Testis (tissue), 3 donors: ENCODE measurements around the gene DFFA. TPM values are rescaled to one million over a fixed set of nuclear protein-coding genes. Genes with fewer than 3 reads are reported as not detected.

ENCODE experiments used
- DNase-seq: peaks from one replicate; pipeline ENCODE4 v3.0.0-alpha.2; 2019
- H3K27ac ChIP-seq, 2 donors: fragments of 200-600 bp; sonication (generic); one replicate each; pipeline ENCODE4 v1.5.1; 2019
- H3K27me3 ChIP-seq: fragments of 200-600 bp; sonication (generic); one replicate; pipeline ENCODE4 v1.5.1; 2019
- H3K36me3 ChIP-seq: fragments of 200-600 bp; sonication (generic); one replicate; pipeline ENCODE4 v1.5.1; 2017; ENCODE audit warnings: low read depth; ENCODE audit errors: missing control alignments
- H3K4me1 ChIP-seq: fragments of 200-600 bp; sonication (generic); one replicate; pipeline ENCODE4 v1.5.1; 2019
- H3K4me3 ChIP-seq, 2 donors: fragments of 200-600 bp; sonication (generic); one replicate each; pipeline ENCODE4 v1.5.1; 2017 to 2019
- H3K9me3 ChIP-seq: fragments of 200-600 bp; sonication (generic); one replicate; pipeline ENCODE4 v1.5.1; 2017
- CTCF ChIP-seq, 3 experiments: fragments of 450-650 bp in 2 of 3; fragments of 200-600 bp in 1 of 3; sonication (generic) in 1 of 3; IDR thresholded peaks; one replicate each; pipeline ENCODE4 v1.5.1; 2016 to 2019; ENCODE audit warnings: antibody characterized with exemption in 3 of 3, mild to moderate bottlenecking in 2 of 3, moderate library complexity in 1 of 3
- POLR2A ChIP-seq: fragments of 450-650 bp; IDR thresholded peaks from one replicate; pipeline ENCODE4 v1.6.1; 2017; ENCODE audit warnings: antibody characterized with exemption, mild to moderate bottlenecking, moderate library complexity
- WGBS, 2 donors: methylation state at CpG; one replicate each; pipeline ENCODE4 v1.1.5; 2018; 5-methylcytosine and 5-hydroxymethylcytosine counted together
- intact Hi-C: fragments of 100-400 bp; cut with DNase I; formaldehyde crosslinking; loops from one replicate; pipeline ENCODE4 v1.15.1; 2023; ENCODE audit warnings: low total_unique reads
- polyA plus RNA-seq: library from polyadenylated mRNA; stranded (reverse); fragments of 350-450 nt; fragmentation: Illumina TruSeq; extraction: RNeasy Lipid Tissue Mini Kit (QIAGEN cat#74804); gene quantifications from one replicate; pipeline ENCODE4 v1.2.3, GENCODE V29; 2014; ENCODE audit warnings: low read depth, low replicate concordance; ENCODE audit not compliant: insufficient read depth
- total RNA-seq, 2 donors: library from RNA; depleted of rRNA; stranded (reverse); fragments of >200 nt; gene quantifications; one replicate each; pipeline ENCODE4 v1.2.3, GENCODE V29; 2016

DFFA gene
- total and polyA plus RNA-seq, 3 donors from 2014 or later, result 27.3 to 34.9 (median 31.1) TPM

GRCh38 chr1:10519016-10519417, 46.7 kb upstream of the DFFA start:
- peaks cover 6% of the 10 kb centered on the region for H3K4me1 ChIP-seq
- H3K4me3 ChIP-seq, result no peak overlapping the region
- H3K9me3 ChIP-seq, result no peaks in the 10 kb centered on the region
- no peaks in the 10 kb centered on the region for H3K27me3 ChIP-seq
- 47 to 51% methylated on average over 7 of the region's 7 CpGs for WGBS, 2 donors
- DNase-seq, result no peak
- no peak overlapping the region for H3K27ac ChIP-seq
- intact Hi-C loops, result no loop called here
- TF ChIP-seq CTCF (IDR thresholded peaks at IDR 0.05) (no peak), POLR2A (no peak)
- no peaks in the 10 kb centered on the region for H3K36me3 ChIP-seq

GRCh38 chr1:10517677-10517982, 45.3 kb upstream of the DFFA start:
- H3K4me1 ChIP-seq, result peaks cover 6% of the 10 kb centered on the region
- no peak overlapping the region for H3K27ac ChIP-seq
- intact Hi-C loops, result no loop called here
- DNase-seq, result no peak
- no peaks in the 10 kb centered on the region for H3K36me3 ChIP-seq
- no peaks in the 10 kb centered on the region for H3K27me3 ChIP-seq
- H3K4me3 ChIP-seq, result no peak overlapping the region
- WGBS, 2 donors, result 95 to 99% methylated on average over 2 of the region's 2 CpGs
- H3K9me3 ChIP-seq, result no peaks in the 10 kb centered on the region
- TF ChIP-seq POLR2A, result no peak
- no peak for TF ChIP-seq CTCF (IDR thresholded peaks at IDR 0.05)

- DNase-seq, result no peak
These were observed 44.8 kb upstream of the DFFA start for GRCh38 chr1:10516925-10517676.

GRCh38 chr1:10515976-10516750, 43.8 kb upstream of the DFFA start:
- peaks cover 6% of the 10 kb centered on the region for H3K4me1 ChIP-seq
- H3K27me3 ChIP-seq, result no peaks in the 10 kb centered on the region
- H3K4me3 ChIP-seq, result no peak overlapping the region
- no peak for TF ChIP-seq POLR2A
- TF ChIP-seq CTCF (IDR thresholded peaks at IDR 0.05), result no peak
- no peaks in the 10 kb centered on the region for H3K9me3 ChIP-seq
- WGBS, 2 donors, result 75 to 79% methylated on average over 6 of the region's 6 CpGs
- no peaks in the 10 kb centered on the region for H3K36me3 ChIP-seq
- no peak for DNase-seq
- intact Hi-C loops, result no loop called here
- H3K27ac ChIP-seq, result no peak overlapping the region

More at GRCh38 chr1:10516925-10517676, 44.8 kb upstream of the DFFA start:
- Histone ChIP-seq H3K9me3 (no peaks in the 10 kb centered on the region), H3K27ac (no peak overlapping the region), H3K27me3 (no peaks in the 10 kb centered on the region), H3K4me3 (no peak overlapping the region), H3K4me1 (peaks cover 6% of the 10 kb centered on the region), H3K36me3 (no peaks in the 10 kb centered on the region)
- intact Hi-C loops, result no loop called here
- TF ChIP-seq POLR2A, result no peak
- no peak for TF ChIP-seq CTCF (IDR thresholded peaks at IDR 0.05)
- WGBS, 2 donors, result 66 to 70% methylated on average over 8 of the region's 8 CpGs
